K562 (cell line): ENCODE measurements around the gene TMEM127.

Source experiments
- CTCF ChIP-seq, 3 experiments: IDR thresholded peaks in 2 of 3; conservative IDR thresholded peaks in 1 of 3; 2 replicates each; pipeline ENCODE4 v1.5.1; 2011 to 2012; ENCODE audit warnings: low read length in 3 of 3, mild to moderate bottlenecking in 3 of 3, control low read depth in 2 of 3, improper control_type of control experiment in 1 of 3, inconsistent platforms in 1 of 3, low read depth in 1 of 3, mixed read lengths in 1 of 3, moderate library complexity in 1 of 3; ENCODE audit not compliant: insufficient read depth in 2 of 3
- MAZ ChIP-seq, 2 experiments: fragments of 450-650 bp in 1 of 2; sonication (generic) in 1 of 2; formaldehyde crosslinking; IDR thresholded peaks in 1 of 2; conservative IDR thresholded peaks in 1 of 2; 2 replicates each; pipeline versions ENCODE4 v1.4.0 to v1.5.0; 2020; ENCODE audit warnings: mild to moderate bottlenecking in 1 of 2, missing genetic modification reagents in 1 of 2
- MYC ChIP-seq, 2 experiments: fragments of 250-450 bp in 1 of 2; sonication (Bioruptor Pico) in 1 of 2; IDR thresholded peaks; 2 replicates each; pipeline versions ENCODE4 v1.5.1 to v1.6.1; 2012 to 2021; ENCODE audit warnings: low read depth in 2 of 2, borderline replicate concordance in 1 of 2, improper control_type of control experiment in 1 of 2, low read length in 1 of 2, mild to moderate bottlenecking in 1 of 2, moderate library complexity in 1 of 2
- NR3C1 ChIP-seq: sonication (generic); formaldehyde crosslinking; IDR thresholded peaks from 2 replicates; pipeline ENCODE4 v1.8.1; 2022; ENCODE audit warnings: missing genetic modification reagents
- TEAD2 ChIP-seq: fragments of 450-650 bp; IDR thresholded peaks from 2 replicates; pipeline ENCODE4 v1.6.1; 2016; ENCODE audit warnings: missing genetic modification characterization, control low read depth, missing compliant biosample characterization
- U2AF2 ChIP-seq: fragments of 200-400 bp; formaldehyde crosslinking; optimal IDR thresholded peaks from 2 replicates; pipeline ENCODE3; 2017; ENCODE audit warnings: low read depth, mild to moderate bottlenecking, low read length
- ZBTB26 ChIP-seq: fragments of 450-650 bp; formaldehyde crosslinking; IDR thresholded peaks from 2 replicates; pipeline ENCODE4 v1.4.0; 2022; ENCODE audit warnings: missing genetic modification characterization

GRCh38 chr2:96253006-96253405 is 12.8 kb downstream of the TMEM127 start:
- TF ChIP-seq MYC (IDR thresholded peaks at IDR 0.05; ENCODE audit: low read depth, low read length) (no peak), MYC (CRISPR knock-in tag; IDR thresholded peaks at IDR 0.05; ENCODE audit: borderline replicate concordance, low read depth) (no peak), CTCF (IDR thresholded peaks at IDR 0.05 in 2 of 3, conservative IDR thresholded peaks at IDR 0.05 in 1 of 3; ENCODE audit: insufficient read depth in 2 of 3, low read depth in 1 of 3, low read length in 3 of 3) (no peak), ZBTB26 (CRISPR knock-in tag) (no peak), NR3C1 (CRISPR knock-in tag) (no peak), MAZ (CRISPR knock-in tag; conservative IDR thresholded peaks at IDR 0.05 in 1 of 2, IDR thresholded peaks at IDR 0.05 in 1 of 2) (no peak), U2AF2 (no peak), TEAD2 (tag) (no peak)
